ES-I3 (cell line): ENCODE measurements around the gene ZDHHC13.

Experiments
- H3K36me3 ChIP-seq: 2 replicates; pipeline ENCODE4 v1.6.1; 2013; ENCODE audit warnings: mild to moderate bottlenecking, low read length, control low read depth, moderate library complexity; ENCODE audit not compliant: insufficient read depth
- H3K4me1 ChIP-seq: 2 replicates; pipeline ENCODE4 v1.6.1; 2013; ENCODE audit warnings: mild to moderate bottlenecking, control low read depth, low read length; ENCODE audit not compliant: insufficient read depth
- H3K9ac ChIP-seq: 2 replicates; pipeline ENCODE4 v1.6.1; 2013; ENCODE audit warnings: low read depth, mild to moderate bottlenecking, low read length, moderate library complexity
- H3K9me3 ChIP-seq: 2 replicates; pipeline ENCODE4 v1.6.1; 2013; ENCODE audit warnings: mild to moderate bottlenecking, low read length, moderate library complexity; ENCODE audit not compliant: control insufficient read depth, insufficient read depth

The ZDHHC13 gene

DNA sequence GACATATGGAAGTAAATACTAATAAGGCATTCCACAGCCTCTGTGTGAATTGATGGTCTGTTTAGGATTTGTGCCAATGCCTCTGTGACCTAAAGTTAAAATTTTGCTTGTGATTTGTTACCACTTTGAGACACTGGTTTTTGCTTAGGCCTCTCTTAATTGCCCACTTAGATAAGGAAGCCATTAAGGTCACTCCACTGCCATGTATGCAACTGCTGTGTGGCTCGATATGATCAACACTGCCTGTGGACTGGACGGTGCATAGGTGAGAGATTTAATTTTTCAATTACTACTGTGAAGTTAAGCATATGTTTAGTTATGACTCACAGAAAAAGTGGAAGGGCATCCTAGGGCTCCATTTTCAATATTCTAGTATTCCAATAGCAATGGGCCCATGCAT, 47.9 kb downstream of the ZDHHC13 start:
- peaks cover 5% of the 10 kb centered on the region; the same call in 1 of the 2 replicates for H3K36me3 ChIP-seq
- H3K9me3 ChIP-seq, result no peaks in the 10 kb centered on the region
- H3K9ac ChIP-seq, result no peak overlapping the region
- H3K4me1 ChIP-seq, result no peaks in the 10 kb centered on the region

DNA sequence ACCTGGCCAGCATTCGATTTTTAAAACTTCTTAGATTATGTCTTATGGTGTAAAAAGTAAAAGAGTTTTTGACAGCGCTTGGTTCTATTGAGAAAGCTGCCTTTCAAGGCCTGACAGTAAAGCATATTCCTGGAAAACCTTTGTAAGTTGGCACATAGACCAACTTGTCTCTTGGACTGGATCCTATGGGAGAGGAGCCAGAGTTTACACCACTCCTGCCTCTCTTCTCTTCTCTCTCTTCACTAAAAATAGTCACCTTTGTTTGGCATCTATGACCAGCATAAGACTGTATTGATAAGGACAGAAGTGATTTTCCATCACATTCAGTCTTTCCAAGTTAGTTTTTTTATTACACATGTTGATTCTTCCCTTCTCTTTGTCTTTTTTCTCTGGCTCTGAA, 51.1 kb downstream of the ZDHHC13 start:
- no peaks in the 10 kb centered on the region for H3K9me3 ChIP-seq
- H3K36me3 ChIP-seq, result peaks cover 5% of the 10 kb centered on the region; the same call in 1 of the 2 replicates
- H3K4me1 ChIP-seq, result no peaks in the 10 kb centered on the region
- H3K9ac ChIP-seq, result no peak overlapping the region

- Histone ChIP-seq H3K4me1 (no peaks in the 10 kb centered on the region), H3K36me3 (0 out of 2 replicates have a peak, but pooled peaks cover 4% of the 10 kb centered on the region), H3K9ac (no peak overlapping the region), H3K9me3 (no peaks in the 10 kb centered on the region)
Observed at GRCh38 chr11:19173004-19173689, 56.2 kb downstream of the ZDHHC13 start.

DNA sequence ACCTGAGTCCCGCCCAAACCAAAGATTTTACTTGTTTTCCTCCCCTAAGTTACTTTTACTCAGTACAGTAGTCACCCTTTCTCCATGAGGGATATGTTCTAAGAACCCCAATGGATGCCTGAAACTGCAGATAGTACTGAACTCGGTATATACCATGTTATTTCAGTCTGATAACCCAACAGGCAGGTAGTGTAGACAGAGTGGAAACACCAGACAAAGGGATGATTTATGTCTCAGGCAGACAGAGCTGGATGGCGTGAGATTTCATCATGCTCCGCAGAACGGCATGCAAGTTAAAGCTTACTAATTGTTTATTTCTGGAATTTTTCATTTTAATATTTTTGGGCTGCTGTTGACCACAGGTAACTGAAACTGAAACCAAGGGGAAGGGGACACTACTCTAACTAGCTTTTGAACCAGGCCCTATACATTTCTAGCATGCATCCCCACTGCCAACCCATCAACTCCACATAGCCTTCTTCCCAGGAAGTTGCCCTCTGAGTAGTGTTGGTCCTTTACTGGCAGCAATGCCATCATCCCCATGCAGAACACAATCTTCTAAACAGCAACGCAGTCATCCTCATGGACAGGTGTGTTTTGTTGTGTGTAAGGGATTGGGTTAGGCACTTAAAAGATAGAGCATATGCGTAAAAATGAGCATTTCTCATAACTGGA, 57.1 kb downstream of the ZDHHC13 start:
- Histone ChIP-seq H3K9me3 (no peaks in the 10 kb centered on the region), H3K9ac (no peak overlapping the region), H3K4me1 (no peaks in the 10 kb centered on the region), H3K36me3 (0 out of 2 replicates have a peak, but pooled peaks cover 4% of the 10 kb centered on the region)

GRCh38 chr11:19176629-19177186, 59.7 kb downstream of the ZDHHC13 start:
- no peaks in the 10 kb centered on the region for H3K9me3 ChIP-seq
- H3K36me3 ChIP-seq, result 0 out of 2 replicates have a peak, but pooled peaks cover 4% of the 10 kb centered on the region
- no peaks in the 10 kb centered on the region for H3K4me1 ChIP-seq
- no peak overlapping the region for H3K9ac ChIP-seq

GRCh38 chr11:19181531-19182261, 64.7 kb downstream of the ZDHHC13 start:
- H3K9ac ChIP-seq, result no peak overlapping the region
- H3K36me3 ChIP-seq, result 0 out of 2 replicates have a peak, but pooled peaks cover 2% of the 10 kb centered on the region
- no peaks in the 10 kb centered on the region for H3K4me1 ChIP-seq
- H3K9me3 ChIP-seq, result no peaks in the 10 kb centered on the region

GRCh38 chr11:19183646-19184045, 66.7 kb downstream of the ZDHHC13 start:
- Histone ChIP-seq H3K4me1 (no peaks in the 10 kb centered on the region), H3K9me3 (no peaks in the 10 kb centered on the region), H3K9ac (no peak overlapping the region), H3K36me3 (no peaks in the 10 kb centered on the region)

DNA sequence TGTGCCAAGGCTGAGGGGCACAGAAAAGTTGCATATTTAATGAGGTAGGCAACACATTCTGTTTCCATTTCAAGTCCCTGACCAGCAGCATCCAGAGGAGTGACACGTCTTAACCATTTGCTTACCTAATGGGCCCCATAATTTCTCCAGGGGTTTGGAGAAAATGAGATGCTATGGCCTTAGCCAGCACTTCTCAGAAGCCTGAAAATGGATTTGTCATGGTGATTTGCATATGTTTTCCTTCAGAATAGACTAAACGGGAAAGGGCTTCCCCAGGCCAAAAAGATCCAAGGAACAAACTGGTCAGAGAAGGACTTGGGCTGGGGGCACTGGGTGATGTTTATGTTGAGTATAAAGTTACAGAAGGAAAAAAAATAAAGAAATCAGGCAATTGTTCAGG, 68.1 kb downstream of the ZDHHC13 start:
- Histone ChIP-seq H3K4me1 (no peaks in the 10 kb centered on the region), H3K36me3 (no peaks in the 10 kb centered on the region), H3K9me3 (no peaks in the 10 kb centered on the region), H3K9ac (no peak overlapping the region)

- Histone ChIP-seq H3K9me3 (no peaks in the 10 kb centered on the region), H3K36me3 (no peaks in the 10 kb centered on the region), H3K4me1 (no peaks in the 10 kb centered on the region), H3K9ac (no peak overlapping the region)
Observed at GRCh38 chr11:19185516-19186052, 68.6 kb downstream of the ZDHHC13 start.

DNA sequence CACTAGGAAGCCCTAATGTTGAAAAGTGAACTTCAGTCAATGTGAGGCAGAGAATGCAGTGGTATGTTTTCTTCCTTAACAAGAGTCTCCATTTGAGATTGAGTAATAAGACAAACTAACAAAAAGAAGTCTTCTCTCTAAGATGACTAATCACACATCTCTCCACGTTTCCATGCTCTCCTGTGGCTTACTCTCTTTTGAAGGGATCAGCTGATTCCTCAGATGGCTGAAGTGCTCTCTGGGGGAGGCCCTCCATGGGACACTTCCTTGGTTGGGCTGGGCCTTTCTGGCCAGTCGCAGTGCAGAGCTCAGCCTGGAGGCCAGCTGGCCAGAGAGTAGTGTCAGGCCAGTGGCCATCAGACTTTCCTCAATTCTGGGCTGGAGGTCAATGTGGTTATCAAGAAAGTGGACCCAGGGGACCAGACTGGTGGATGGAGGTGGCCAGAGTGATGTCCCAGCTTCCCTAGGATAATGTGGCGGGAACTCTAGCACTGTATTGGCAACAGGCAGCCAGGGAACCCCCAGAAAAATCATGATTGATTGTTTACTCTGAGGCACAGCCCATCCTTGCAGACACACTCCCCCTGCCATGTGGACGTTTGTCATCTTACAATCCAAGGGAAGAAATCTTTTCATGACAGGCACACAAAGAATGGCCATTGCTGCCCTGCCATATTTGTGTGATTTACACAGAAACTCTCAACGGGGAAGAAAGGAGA, 70.3 kb downstream of the ZDHHC13 start:
- no peak overlapping the region for H3K9ac ChIP-seq
- no peaks in the 10 kb centered on the region for H3K4me1 ChIP-seq
- no peaks in the 10 kb centered on the region for H3K36me3 ChIP-seq
- H3K9me3 ChIP-seq, result no peaks in the 10 kb centered on the region

DNA sequence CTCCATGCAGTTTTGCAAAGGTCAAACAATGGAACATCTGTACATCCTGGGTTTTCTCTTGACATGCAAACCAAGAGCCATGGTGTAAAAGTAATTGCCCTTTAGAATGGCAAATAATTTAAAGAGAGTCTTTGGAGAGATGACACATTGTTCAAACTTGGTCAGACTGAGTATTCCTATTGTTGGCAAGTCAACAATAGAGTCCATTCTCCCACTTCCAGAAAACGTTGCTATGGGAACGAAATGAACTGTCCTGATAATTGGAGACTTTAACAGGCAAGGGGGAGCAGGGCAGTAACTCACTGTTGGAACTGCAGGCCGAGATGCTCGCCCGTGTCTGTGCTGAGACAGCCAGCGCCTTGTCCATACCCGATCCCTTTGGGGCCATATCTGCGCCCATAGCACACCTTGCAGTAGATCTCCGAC, 70.9 kb downstream of the ZDHHC13 start:
- H3K9ac ChIP-seq, result no peak overlapping the region
- H3K4me1 ChIP-seq, result no peaks in the 10 kb centered on the region
- H3K9me3 ChIP-seq, result no peaks in the 10 kb centered on the region
- H3K36me3 ChIP-seq, result no peaks in the 10 kb centered on the region

DNA sequence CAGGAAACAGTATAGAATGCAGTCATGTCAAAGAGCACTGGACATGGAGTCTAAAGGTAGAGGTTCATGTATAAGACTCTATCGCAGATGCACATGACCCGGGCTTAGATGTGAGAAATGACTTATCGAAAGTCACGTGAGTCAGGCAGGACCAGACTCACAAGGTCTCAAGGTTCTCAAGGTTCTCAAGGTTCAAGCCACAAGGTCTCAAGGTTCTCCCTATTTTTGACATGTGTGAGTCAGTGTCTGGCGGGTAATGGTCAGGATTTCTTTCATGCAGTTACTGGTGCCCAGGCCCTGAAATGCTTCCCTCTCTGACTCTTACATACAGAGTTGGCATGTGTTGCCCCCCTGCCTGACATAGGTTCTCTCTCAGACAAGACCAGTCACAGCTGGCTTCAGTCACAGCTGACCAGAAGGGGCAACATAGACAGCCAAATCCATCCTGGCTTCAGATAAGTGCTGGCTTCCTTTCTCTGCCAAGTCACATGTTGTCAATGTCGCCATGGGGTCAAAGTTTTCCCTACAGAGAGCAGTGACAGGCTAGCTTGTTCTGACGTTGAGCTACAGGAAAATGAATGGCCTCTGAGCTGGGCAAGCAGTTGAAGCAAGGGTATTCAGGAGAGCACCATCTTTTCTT, 74.7 kb downstream of the ZDHHC13 start:
- Histone ChIP-seq H3K4me1 (no peaks in the 10 kb centered on the region), H3K9ac (no peak overlapping the region), H3K36me3 (no peaks in the 10 kb centered on the region), H3K9me3 (no peaks in the 10 kb centered on the region)

- Histone ChIP-seq H3K9me3 (no peaks in the 10 kb centered on the region), H3K9ac (no peak overlapping the region), H3K4me1 (no peaks in the 10 kb centered on the region), H3K36me3 (no peaks in the 10 kb centered on the region)
Observed at GRCh38 chr11:19193916-19194315, 76.9 kb downstream of the ZDHHC13 start.
